Peyer's patch (tissue), 4 donors: ENCODE results near the gene ASB6. TPM values are rescaled to one million over a fixed set of nuclear protein-coding genes. Genes with fewer than 3 reads are reported as not detected.

ENCODE experiments used
- DNase-seq, 3 donors: peaks; one replicate each; pipeline ENCODE4 v3.0.0-alpha.2; 2017 to 2019
- H3K27ac ChIP-seq, 4 donors: fragments of 200-600 bp; sonication (generic); one replicate each; pipeline ENCODE4 v1.5.1; 2016 to 2019
- H3K27me3 ChIP-seq, 2 donors: fragments of 200-600 bp; sonication (generic); one replicate each; pipeline ENCODE4 v1.5.1; 2019
- H3K36me3 ChIP-seq, 3 donors: fragments of 200-600 bp; sonication (generic); one replicate each; pipeline ENCODE4 v1.5.1; 2016 to 2019
- H3K4me1 ChIP-seq, 4 donors: fragments of 200-600 bp; sonication (generic); one replicate each; pipeline ENCODE4 v1.5.1; 2016 to 2019
- H3K4me3 ChIP-seq, 4 donors: fragments of 200-600 bp; sonication (generic); 1 replicate in 3 of 4; 2 replicates in 1 of 4; pipeline ENCODE4 v1.5.1; 2016 to 2019; ENCODE audit warnings: mild to moderate bottlenecking in 1 of 4
- H3K9me3 ChIP-seq, 4 donors: fragments of 200-600 bp; sonication (generic); one replicate each; pipeline ENCODE4 v1.5.1; 2016 to 2019; ENCODE audit warnings: mild to moderate bottlenecking in 1 of 4
- CTCF ChIP-seq, 6 experiments: fragments of 450-650 bp in 4 of 6; fragments of 200-600 bp in 2 of 6; sonication (generic) in 1 of 6; IDR thresholded peaks; one replicate each; pipeline ENCODE4 v1.5.1; 2017 to 2019; ENCODE audit warnings: antibody characterized with exemption in 6 of 6, mild to moderate bottlenecking in 3 of 6, moderate library complexity in 1 of 6
- POLR2A ChIP-seq, 2 donors: fragments of 450-650 bp; IDR thresholded peaks; one replicate each; pipeline ENCODE4 v1.5.1; 2017; ENCODE audit warnings: antibody characterized with exemption in 2 of 2, mild to moderate bottlenecking in 2 of 2, moderate library complexity in 2 of 2
- total RNA-seq, 4 donors: library from RNA; depleted of rRNA; stranded (reverse); fragments of >200 nt; gene quantifications; one replicate each; pipeline ENCODE4 v1.1.0, GENCODE V29; 2016

ASB6 gene
- total RNA-seq, 4 donors from 2014 or later: 19.8 to 26.8 (median 23.0) TPM

GRCh38 chr9:129610213-129610472 lies 31.8 kb downstream of the ASB6 start:
- H3K27me3 ChIP-seq: no peaks in the 10 kb centered on the region
- peaks cover 0 to 35% (median 17%) of the 10 kb centered on the region in 4 donors for H3K4me1 ChIP-seq
- TF ChIP-seq CTCF (IDR thresholded peaks at IDR 0.05) (no peak), POLR2A (IDR thresholded peaks at IDR 0.05) (no peak)
- H3K9me3 ChIP-seq: no peaks in the 10 kb centered on the region
- peak overlapping the region; percentile 68 to 69 (median 68) for H3K4me3 ChIP-seq
- DNase-seq: no peak
- H3K36me3 ChIP-seq: no peaks in the 10 kb centered on the region
- H3K27ac ChIP-seq: peak overlapping the region; percentile 75 to 86 (median 82)

- no peaks in the 10 kb centered on the region for H3K9me3 ChIP-seq
- H3K27me3 ChIP-seq: no peaks in the 10 kb centered on the region
- H3K36me3 ChIP-seq: no peaks in the 10 kb centered on the region
- TF ChIP-seq CTCF (IDR thresholded peaks at IDR 0.05) (no peak), POLR2A (IDR thresholded peaks at IDR 0.05) (peak in 1 of 2 donors; percentile 17)
- H3K4me3 ChIP-seq: peak overlapping the region; percentile 68 to 69 (median 68)
- H3K27ac ChIP-seq: peak overlapping the region; percentile 75 to 86 (median 82)
- H3K4me1 ChIP-seq: peaks cover 0 to 35% (median 17%) of the 10 kb centered on the region in 4 donors
- peak; percentile 66 to 84 (median 71) for DNase-seq
These were observed 32.3 kb downstream of the ASB6 start for GRCh38 chr9:129609486-129610212.

GRCh38 chr9:129608561-129609481 lies 33.1 kb downstream of the ASB6 start:
- Histone ChIP-seq H3K4me1 (peaks cover 0 to 35% (median 17%) of the 10 kb centered on the region in 4 donors), H3K4me3 (no peak overlapping the region), H3K36me3 (no peaks in the 10 kb centered on the region), H3K9me3 (no peaks in the 10 kb centered on the region), H3K27me3 (no peaks in the 10 kb centered on the region), H3K27ac (peak overlapping the region; percentile 75 to 86 (median 82))
- peak in 1 of 3 donors; percentile 56 for DNase-seq
- TF ChIP-seq CTCF (IDR thresholded peaks at IDR 0.05): no peak
- no peak for TF ChIP-seq POLR2A (IDR thresholded peaks at IDR 0.05)

- Histone ChIP-seq H3K27ac (peak overlapping the region; percentile 32 to 85 (median 73)), H3K27me3 (no peaks in the 10 kb centered on the region), H3K4me1 (peaks cover 0 to 35% (median 17%) of the 10 kb centered on the region in 4 donors), H3K36me3 (no peaks in the 10 kb centered on the region), H3K9me3 (no peaks in the 10 kb centered on the region), H3K4me3 (no peak overlapping the region)
- TF ChIP-seq POLR2A (IDR thresholded peaks at IDR 0.05): no peak
- TF ChIP-seq CTCF (IDR thresholded peaks at IDR 0.05): no peak
- no peak for DNase-seq
These were observed 34.9 kb downstream of the ASB6 start for GRCh38 chr9:129607027-129607387.

- H3K9me3 ChIP-seq: no peaks in the 10 kb centered on the region
- peak overlapping the region; percentile 32 to 85 (median 73) for H3K27ac ChIP-seq
- no peaks in the 10 kb centered on the region for H3K36me3 ChIP-seq
- no peak overlapping the region for H3K4me3 ChIP-seq
- no peaks in the 10 kb centered on the region for H3K27me3 ChIP-seq
- peaks cover 0 to 35% (median 16%) of the 10 kb centered on the region in 4 donors for H3K4me1 ChIP-seq
- DNase-seq: no peak
- TF ChIP-seq CTCF (IDR thresholded peaks at IDR 0.05) (no peak), POLR2A (IDR thresholded peaks at IDR 0.05) (no peak)
These were observed 35.6 kb downstream of the ASB6 start for GRCh38 chr9:129606161-129607026.
